Activated B cell treated with CpG ODN at 0.5 μM for 24 hours (primary cell): Measurements from ENCODE around the gene CLEC18C. TPM values are rescaled to one million over a fixed set of nuclear protein-coding genes. Genes with fewer than 3 reads are reported as not detected.
"Not testable (repeated sequence)": the region's sequence is repeated elsewhere in the genome, so short reads cannot be mapped to it uniquely, and the experiment has no call there.

Experiments used
- ATAC-seq: fragments of 200-7000 bp; cut with Tn5 transposase; one replicate; pipeline ENCODE4 v1.10.0; 2021; ENCODE audit warnings: low read depth, mild to moderate bottlenecking, moderate library complexity
- CTCF ChIA-PET: fragments of 350-600 bp; sonication (Branson Sonifier 250); formaldehyde crosslinking; loops from one replicate; lab custom pipeline; 2021; ENCODE audit warnings: antibody characterized with exemption; lab: Charles Lee
- POLR2A ChIA-PET: fragments of 350-600 bp; sonication (Branson Sonifier 250); formaldehyde crosslinking; loops from one replicate; lab custom pipeline; 2021; ENCODE audit warnings: antibody characterized with exemption; lab: Charles Lee
- DNase-seq: peaks from one replicate; pipeline ENCODE4 v3.0.0; 2022
- H3K27ac Mint-ChIP-seq: one replicate; pipeline ENCODE4 v1.8.0; 2020; ENCODE audit warnings: mixed read lengths
- H3K27me3 Mint-ChIP-seq: one replicate; pipeline ENCODE4 v1.8.0; 2021; ENCODE audit warnings: mixed read lengths
- H3K36me3 Mint-ChIP-seq: one replicate; pipeline ENCODE4 v1.8.0; 2021; ENCODE audit warnings: low read depth, mixed read lengths
- H3K4me1 Mint-ChIP-seq: one replicate; pipeline ENCODE4 v1.8.0; 2021; ENCODE audit warnings: mixed read lengths
- H3K4me3 Mint-ChIP-seq: one replicate; pipeline ENCODE4 v1.8.0; 2020; ENCODE audit warnings: mild to moderate bottlenecking, mixed read lengths
- H3K9me3 Mint-ChIP-seq: one replicate; pipeline ENCODE4 v1.8.0; 2020; ENCODE audit warnings: mixed read lengths
- intact Hi-C: fragments of 100-400 bp; cut with micrococcal nuclease; formaldehyde crosslinking; loops from one replicate; pipeline ENCODE4 v1.15.1; 2024
- total RNA-seq: library from RNA; stranded (reverse); gene quantifications from 2 replicates; pipeline ENCODE4 v1.2.3, GENCODE V29; 2022

Gene CLEC18C
- total RNA-seq: 0.31 and 0.46 TPM in 2 replicates

GRCh38 chr16:70173212-70173837 is at the start of gene CLEC18C:
Gene CLEC18C (plus strand): TSS chr16:70173787. CDS start chr16:70174279, 492 bp downstream.
- CTCF ChIA-PET, H3K27me3 Mint-ChIP-seq, POLR2A ChIA-PET: not testable (repeated sequence)

GRCh38 chr16:70123822-70124221 is 49.8 kb upstream of the CLEC18C start:
- H3K27me3 Mint-ChIP-seq, H3K4me3 Mint-ChIP-seq, DNase-seq, H3K27ac Mint-ChIP-seq, POLR2A ChIA-PET, ATAC-seq, H3K9me3 Mint-ChIP-seq, H3K4me1 Mint-ChIP-seq, CTCF ChIA-PET, intact Hi-C loops: not testable (repeated sequence)
- H3K36me3 Mint-ChIP-seq: peaks cover 47% of the 10 kb centered on the region

More at GRCh38 chr16:70173212-70173837, at the start of gene CLEC18C:
- DNase-seq, H3K4me3 Mint-ChIP-seq, H3K36me3 Mint-ChIP-seq, H3K4me1 Mint-ChIP-seq, intact Hi-C loops, H3K27ac Mint-ChIP-seq, ATAC-seq, H3K9me3 Mint-ChIP-seq: not testable (repeated sequence)

- not testable (repeated sequence) for H3K27ac Mint-ChIP-seq
Observed at GRCh38 chr16:70126226-70126625, 47.4 kb upstream of the CLEC18C start.

GRCh38 chr16:70127706-70128105 is 45.9 kb upstream of the CLEC18C start:
- peaks cover 56% of the 10 kb centered on the region for H3K36me3 Mint-ChIP-seq
- DNase-seq, H3K27me3 Mint-ChIP-seq, H3K4me3 Mint-ChIP-seq, H3K9me3 Mint-ChIP-seq, intact Hi-C loops, POLR2A ChIA-PET, H3K4me1 Mint-ChIP-seq, CTCF ChIA-PET, H3K27ac Mint-ChIP-seq, ATAC-seq: not testable (repeated sequence)

More at GRCh38 chr16:70126226-70126625, 47.4 kb upstream of the CLEC18C start:
- DNase-seq, H3K4me3 Mint-ChIP-seq, intact Hi-C loops, H3K9me3 Mint-ChIP-seq, H3K4me1 Mint-ChIP-seq, H3K27me3 Mint-ChIP-seq, ATAC-seq, CTCF ChIA-PET, POLR2A ChIA-PET: not testable (repeated sequence)
- H3K36me3 Mint-ChIP-seq: peaks cover 56% of the 10 kb centered on the region

- CTCF ChIA-PET: not testable (repeated sequence)
- H3K36me3 Mint-ChIP-seq: peaks cover 56% of the 10 kb centered on the region
Observed at GRCh38 chr16:70128844-70129243, 44.7 kb upstream of the CLEC18C start.

GRCh38 chr16:70135796-70136195 is 37.8 kb upstream of the CLEC18C start:
- not testable (repeated sequence) for H3K27ac Mint-ChIP-seq
- peaks cover 56% of the 10 kb centered on the region for H3K36me3 Mint-ChIP-seq

More at GRCh38 chr16:70128844-70129243, 44.7 kb upstream of the CLEC18C start:
- intact Hi-C loops, H3K4me3 Mint-ChIP-seq, H3K9me3 Mint-ChIP-seq, H3K27ac Mint-ChIP-seq, DNase-seq, ATAC-seq, POLR2A ChIA-PET, H3K4me1 Mint-ChIP-seq, H3K27me3 Mint-ChIP-seq: not testable (repeated sequence)

GRCh38 chr16:70136595-70136994 is 37.0 kb upstream of the CLEC18C start:
- H3K9me3 Mint-ChIP-seq, H3K4me3 Mint-ChIP-seq, DNase-seq, POLR2A ChIA-PET, H3K4me1 Mint-ChIP-seq, H3K27ac Mint-ChIP-seq, H3K27me3 Mint-ChIP-seq, CTCF ChIA-PET, ATAC-seq, intact Hi-C loops: not testable (repeated sequence)
- H3K36me3 Mint-ChIP-seq: peaks cover 60% of the 10 kb centered on the region

More at GRCh38 chr16:70135796-70136195, 37.8 kb upstream of the CLEC18C start:
- H3K4me1 Mint-ChIP-seq, H3K4me3 Mint-ChIP-seq, CTCF ChIA-PET, H3K9me3 Mint-ChIP-seq, DNase-seq, intact Hi-C loops, POLR2A ChIA-PET, ATAC-seq, H3K27me3 Mint-ChIP-seq: not testable (repeated sequence)

- H3K4me3 Mint-ChIP-seq, H3K9me3 Mint-ChIP-seq, CTCF ChIA-PET, DNase-seq, H3K27me3 Mint-ChIP-seq, H3K27ac Mint-ChIP-seq, intact Hi-C loops, H3K4me1 Mint-ChIP-seq, POLR2A ChIA-PET, ATAC-seq: not testable (repeated sequence)
- H3K36me3 Mint-ChIP-seq: peaks cover 51% of the 10 kb centered on the region
Observed at GRCh38 chr16:70142739-70143138, 30.8 kb upstream of the CLEC18C start.

GRCh38 chr16:70143231-70143895 is 30.2 kb upstream of the CLEC18C start:
- CTCF ChIA-PET: not testable (repeated sequence)

GRCh38 chr16:70147853-70148252 is 25.7 kb upstream of the CLEC18C start:
- H3K9me3 Mint-ChIP-seq, H3K27ac Mint-ChIP-seq, CTCF ChIA-PET, intact Hi-C loops, H3K27me3 Mint-ChIP-seq, H3K4me1 Mint-ChIP-seq, ATAC-seq, DNase-seq, H3K4me3 Mint-ChIP-seq, POLR2A ChIA-PET: not testable (repeated sequence)
- H3K36me3 Mint-ChIP-seq: peaks cover 61% of the 10 kb centered on the region

More at GRCh38 chr16:70143231-70143895, 30.2 kb upstream of the CLEC18C start:
- H3K27me3 Mint-ChIP-seq, H3K9me3 Mint-ChIP-seq, DNase-seq, H3K27ac Mint-ChIP-seq, intact Hi-C loops, ATAC-seq, H3K4me3 Mint-ChIP-seq, POLR2A ChIA-PET, H3K4me1 Mint-ChIP-seq: not testable (repeated sequence)
- H3K36me3 Mint-ChIP-seq: peaks cover 54% of the 10 kb centered on the region

GRCh38 chr16:70148453-70148852 is 25.1 kb upstream of the CLEC18C start:
- intact Hi-C loops, CTCF ChIA-PET, DNase-seq, H3K27me3 Mint-ChIP-seq, H3K4me1 Mint-ChIP-seq, H3K4me3 Mint-ChIP-seq, H3K9me3 Mint-ChIP-seq, POLR2A ChIA-PET, H3K27ac Mint-ChIP-seq, ATAC-seq: not testable (repeated sequence)
- peaks cover 62% of the 10 kb centered on the region for H3K36me3 Mint-ChIP-seq

- intact Hi-C loops, H3K4me1 Mint-ChIP-seq, POLR2A ChIA-PET, H3K4me3 Mint-ChIP-seq, H3K27ac Mint-ChIP-seq, H3K9me3 Mint-ChIP-seq, ATAC-seq, H3K27me3 Mint-ChIP-seq, DNase-seq, CTCF ChIA-PET: not testable (repeated sequence)
- H3K36me3 Mint-ChIP-seq: peaks cover 65% of the 10 kb centered on the region
Observed at GRCh38 chr16:70149296-70149695, 24.3 kb upstream of the CLEC18C start.
